Stimulated activated CD8-positive, alpha-beta memory T cell treated with anti-CD3 and anti-CD28 coated beads, Interleukin-2, amount 100 ng/mL, for 48 hours (primary cell): ENCODE data around the gene HNRNPA2B1.

Experiments used
- DNase-seq, 2 donors: peaks; one replicate each; pipeline ENCODE4 v3.0.0-alpha.2; 2020; ENCODE audit warnings: low read depth in 2 of 2

HNRNPA2B1 gene

GRCh38 chr7:26200444-26201246 is at the start of gene HNRNPA2B1:
TSS of gene HNRNPA2B1 (minus strand) at chr7:26200746. CDS start at chr7:26200577, 169 bp downstream.
- peak; percentile 90 to 96 for DNase-seq

DNA sequence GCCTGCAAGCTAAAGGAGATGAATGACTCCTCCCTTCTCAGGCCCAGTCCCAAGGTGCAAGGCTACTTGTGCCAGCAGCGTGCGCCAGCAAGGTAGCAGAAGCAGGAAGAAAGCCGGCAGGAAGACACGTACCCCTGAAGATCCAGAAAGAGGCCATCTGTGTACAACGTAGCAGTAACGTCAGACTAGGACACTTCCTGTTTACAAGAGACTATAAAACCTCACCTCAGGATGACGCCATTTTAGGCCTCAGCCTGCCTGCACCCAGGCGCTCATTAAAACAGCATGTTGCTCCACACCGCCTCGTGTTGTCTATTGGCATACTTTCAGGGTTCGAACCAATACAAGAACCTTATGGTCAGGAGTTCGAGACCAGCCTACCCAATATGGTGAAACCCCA is 49.7 kb upstream of the HNRNPA2B1 start:
- no peak for DNase-seq

GRCh38 chr7:26245150-26245549 is 44.6 kb upstream of the HNRNPA2B1 start:
- DNase-seq, result no peak

GRCh38 chr7:26238032-26238431 is 37.5 kb upstream of the HNRNPA2B1 start:
- DNase-seq, result no peak

DNA sequence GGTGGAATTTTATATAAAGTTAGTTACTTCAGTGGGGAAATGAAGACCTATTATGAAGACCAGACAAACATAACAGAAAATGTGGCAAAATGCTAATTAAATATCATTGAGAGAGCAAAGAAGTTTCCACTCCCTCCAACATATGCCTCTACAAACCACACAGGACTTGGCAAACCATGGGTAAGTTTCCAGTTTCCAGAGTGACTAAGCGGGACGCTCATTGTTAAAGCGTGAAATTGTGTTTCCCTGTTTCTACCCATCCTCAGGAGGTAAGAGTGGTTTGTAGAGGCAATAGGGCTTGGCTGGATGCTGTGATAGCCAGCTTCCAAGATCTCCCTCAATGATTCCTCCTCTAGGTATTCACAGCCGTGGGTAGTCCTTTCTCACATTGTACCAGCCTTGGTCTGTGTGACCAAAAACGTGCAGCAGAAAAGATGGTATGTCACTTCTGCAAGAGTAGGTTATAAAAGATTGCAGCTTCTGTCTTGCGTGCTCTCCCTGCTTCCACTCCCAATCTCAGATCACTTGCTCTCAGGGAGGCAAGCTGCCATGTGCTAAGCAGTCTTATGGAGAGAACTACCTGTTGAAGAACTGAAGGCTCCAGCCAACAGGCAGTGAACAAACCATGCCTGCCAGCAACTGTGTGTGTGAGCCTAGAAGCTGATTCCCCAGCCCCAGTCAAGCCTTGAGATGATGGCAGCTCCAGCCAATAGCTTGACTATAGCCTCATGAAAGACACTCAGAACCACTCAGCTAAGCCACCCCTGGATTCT is 36.7 kb upstream of the HNRNPA2B1 start:
- DNase-seq, result no peak

DNA sequence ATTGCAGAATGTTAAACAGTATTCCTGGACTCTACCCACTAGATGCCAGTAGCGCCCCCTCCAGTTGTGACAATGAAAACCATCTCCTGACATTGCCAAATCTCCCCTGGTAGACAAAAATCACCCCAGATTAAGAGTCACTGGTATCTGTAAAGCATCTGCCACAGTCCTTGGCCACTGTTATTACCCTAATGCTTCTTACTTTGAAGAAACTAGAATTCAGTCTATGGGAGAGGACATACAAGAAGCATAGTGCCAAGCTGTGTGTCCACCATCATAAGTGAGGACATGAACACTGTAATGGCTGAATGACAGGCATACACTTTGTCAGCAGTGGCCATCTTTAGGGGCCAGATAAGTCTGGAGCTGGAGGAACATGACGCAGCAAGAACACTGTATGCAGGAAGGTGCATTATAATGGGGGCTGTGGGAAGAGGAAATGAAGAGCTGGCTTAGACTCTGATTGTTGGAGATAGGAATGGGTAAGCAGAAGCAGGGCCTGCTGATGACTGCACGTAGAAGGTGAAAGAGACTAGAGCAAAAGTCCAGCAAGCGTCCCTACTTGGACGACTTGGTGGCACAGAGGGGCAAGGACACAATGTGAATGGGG is 33.5 kb upstream of the HNRNPA2B1 start:
- DNase-seq, result no peak

GRCh38 chr7:26227987-26228386 is 27.4 kb upstream of the HNRNPA2B1 start:
- DNase-seq, result no peak

- DNase-seq, result no peak
Measured at GRCh38 chr7:26224359-26224758, 23.8 kb upstream of the HNRNPA2B1 start.

- DNase-seq, result no peak
Measured at GRCh38 chr7:26216049-26216448, 15.5 kb upstream of the HNRNPA2B1 start.

DNA sequence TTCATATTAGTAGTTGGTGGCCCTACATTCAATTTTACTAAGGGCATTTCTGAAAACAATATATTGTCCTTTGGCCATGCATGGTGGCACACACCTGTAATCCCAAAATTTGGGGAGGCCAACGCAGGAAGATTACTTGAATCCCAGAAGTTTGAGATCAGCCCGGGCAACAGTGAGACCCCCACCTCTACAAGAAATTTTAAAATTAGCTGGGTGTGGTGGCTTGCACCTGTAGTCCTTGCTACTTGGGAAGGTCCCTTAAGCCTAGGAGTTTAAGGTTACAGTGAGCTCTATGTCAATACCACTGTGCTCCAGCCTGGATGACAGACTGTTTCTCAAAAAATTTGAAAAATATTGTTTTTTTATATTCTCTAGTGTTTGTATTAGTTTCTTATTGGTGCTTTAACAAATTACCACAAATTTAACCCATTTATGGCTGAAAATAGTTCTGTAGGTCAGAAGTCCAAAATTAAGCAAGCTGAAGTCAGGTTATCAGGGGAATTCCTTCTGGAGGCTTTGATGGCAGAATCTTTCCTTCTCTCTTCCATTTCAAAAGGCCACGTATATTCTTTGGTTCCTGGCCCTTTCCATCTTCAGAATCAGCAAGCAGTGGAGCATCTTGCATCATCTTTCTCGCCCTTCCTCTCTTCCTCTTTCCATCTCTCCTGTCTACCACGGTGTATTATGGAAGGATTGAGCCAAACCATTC is 13.4 kb upstream of the HNRNPA2B1 start:
- no peak for DNase-seq

- DNase-seq, result no peak
Measured at GRCh38 chr7:26212921-26213718, 12.6 kb upstream of the HNRNPA2B1 start.

DNA sequence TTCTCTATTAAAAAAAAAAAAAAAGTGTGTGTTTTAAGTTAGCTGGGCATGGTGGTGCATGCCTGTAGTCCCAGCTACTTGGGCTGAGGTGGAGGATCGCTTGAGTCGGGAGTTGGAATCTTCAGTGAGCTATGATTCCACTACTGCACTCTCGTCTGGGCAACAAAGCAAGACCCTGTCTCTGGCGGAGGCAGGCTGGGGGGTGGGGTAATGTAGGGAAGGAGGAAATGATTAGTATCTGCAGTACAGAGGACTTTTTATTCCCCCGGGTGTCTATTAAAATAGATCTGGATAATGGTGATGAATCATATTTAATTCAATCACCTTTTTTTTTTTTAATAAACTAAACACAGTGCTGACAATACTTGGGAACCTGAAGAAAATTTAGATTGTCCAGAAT is 7.5 kb upstream of the HNRNPA2B1 start:
- no peak for DNase-seq

DNA sequence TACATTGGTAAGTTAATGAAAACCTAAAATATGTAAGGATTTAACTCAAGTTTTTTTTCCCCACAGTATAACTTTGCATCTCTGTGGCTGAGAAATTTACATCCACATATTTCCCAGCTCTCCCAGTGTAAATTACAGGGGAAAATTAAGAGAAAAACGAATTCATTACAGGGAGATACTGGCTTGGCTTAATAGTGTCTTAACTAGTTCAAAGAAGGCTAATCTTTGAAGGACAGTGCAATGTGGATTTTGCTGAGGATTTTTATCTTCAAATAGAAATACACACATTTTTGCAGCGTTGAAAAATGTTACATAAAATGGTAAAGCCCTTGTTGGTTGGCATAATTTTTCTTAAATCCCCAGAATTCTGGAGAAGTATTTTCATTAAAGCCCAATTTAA is 2.5 kb upstream of the HNRNPA2B1 start:
- no peak for DNase-seq

DNA sequence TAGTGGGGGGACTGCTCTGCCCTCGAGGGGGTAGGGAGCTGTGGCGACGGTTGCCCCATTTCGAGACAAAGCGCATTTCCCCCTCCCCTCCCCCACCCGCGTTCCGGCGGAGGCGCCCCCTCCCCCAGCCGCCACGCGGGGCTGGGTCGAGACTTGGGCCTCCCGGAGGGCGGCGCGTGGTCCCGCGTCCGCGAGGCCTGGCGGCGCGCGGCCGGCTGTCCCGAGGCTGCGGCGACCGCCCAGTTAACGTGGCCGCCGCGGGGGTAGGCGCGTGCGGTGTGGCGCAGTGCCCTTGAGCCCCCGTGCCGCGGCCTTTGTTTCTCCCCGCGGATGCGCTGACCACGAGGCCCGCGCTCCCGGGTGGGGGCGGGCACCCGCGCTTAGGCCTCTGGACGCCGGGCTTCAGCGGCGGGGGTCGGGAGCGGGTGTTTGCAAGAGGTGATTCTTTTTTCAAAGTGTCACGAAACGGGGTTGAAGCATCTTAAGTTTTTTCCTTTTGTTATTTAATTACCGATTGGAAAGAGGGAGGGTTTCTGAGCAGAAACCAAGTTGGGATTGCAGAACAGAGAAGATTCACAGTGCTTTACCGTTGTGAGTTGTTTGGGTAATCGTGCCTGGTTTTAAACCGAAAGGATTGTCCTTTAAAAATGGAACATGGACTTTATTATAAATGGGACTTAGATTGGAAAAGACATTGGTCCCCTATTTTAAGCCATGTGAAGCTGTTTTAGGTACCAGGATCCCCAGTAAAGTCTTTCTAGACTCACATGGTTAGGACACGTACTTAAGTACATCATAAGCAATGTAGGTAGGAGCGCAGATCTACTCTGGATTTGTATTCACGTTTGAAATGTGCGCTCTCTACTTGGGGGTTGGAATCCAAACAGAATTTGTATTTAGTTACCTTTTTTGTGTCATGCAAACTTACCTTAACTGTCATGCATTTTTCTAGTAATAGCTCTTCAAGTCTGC is 1.8 kb upstream of the HNRNPA2B1 start:
- peak in 1 of 2 donors; percentile 48 for DNase-seq

DNA sequence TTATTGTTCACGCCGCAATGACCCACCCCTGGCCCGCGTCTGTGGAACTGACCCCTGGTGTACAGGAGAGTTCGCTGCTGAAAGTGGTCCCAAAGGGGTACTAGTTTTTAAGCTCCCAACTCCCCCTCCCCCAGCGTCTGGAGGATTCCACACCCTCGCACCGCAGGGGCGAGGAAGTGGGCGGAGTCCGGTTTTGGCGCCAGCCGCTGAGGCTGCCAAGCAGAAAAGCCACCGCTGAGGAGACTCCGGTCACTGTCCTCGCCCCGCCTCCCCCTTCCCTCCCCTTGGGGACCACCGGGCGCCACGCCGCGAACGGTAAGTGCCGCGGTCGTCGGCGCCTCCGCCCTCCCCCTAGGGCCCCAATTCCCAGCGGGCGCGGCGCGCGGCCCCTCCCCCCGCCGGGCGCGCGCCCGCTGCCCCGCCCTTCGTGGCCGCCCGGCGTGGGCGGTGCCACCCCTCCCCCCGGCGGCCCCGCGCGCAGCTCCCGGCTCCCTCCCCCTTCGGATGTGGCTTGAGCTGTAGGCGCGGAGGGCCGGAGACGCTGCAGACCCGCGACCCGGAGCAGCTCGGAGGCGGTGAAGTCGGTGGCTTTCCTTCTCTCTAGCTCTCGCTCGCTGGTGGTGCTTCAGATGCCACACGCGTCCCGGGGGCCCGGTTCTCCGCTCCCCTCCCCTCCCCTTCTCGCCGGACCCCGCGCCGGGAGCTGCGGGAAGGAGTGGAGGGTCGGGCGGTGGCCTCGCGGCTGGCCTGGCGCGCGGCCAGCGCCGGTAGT is 887 bp upstream of the HNRNPA2B1 start, which contains the start of gene CBX3:
Gene CBX3, plus strand, starts transcription at position 499 of the 772 bp plus-strand sequence. CDS start 1,254 bp downstream, outside the sequence.
- peak; percentile 92 for DNase-seq

DNA sequence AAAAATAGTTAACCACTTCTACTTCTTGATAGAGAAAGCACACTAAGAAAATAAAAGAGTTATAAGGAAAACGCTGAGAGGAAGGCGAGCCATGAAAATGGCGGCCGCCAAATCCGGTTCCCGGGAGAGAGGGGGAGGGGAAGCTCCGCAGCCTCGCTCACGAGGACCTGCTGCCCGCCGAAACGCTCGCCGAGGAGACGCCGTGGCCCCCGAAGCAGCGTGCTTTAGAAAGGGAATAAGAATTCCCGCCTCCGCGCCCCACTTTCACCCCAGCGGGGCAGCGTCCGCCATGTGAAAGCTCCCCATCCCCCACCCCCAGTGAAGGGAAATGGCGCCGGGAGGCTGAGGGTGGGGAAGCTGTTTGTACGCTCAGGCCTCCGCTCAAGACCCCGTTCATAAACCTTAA is 505 bp downstream of the HNRNPA2B1 start:
- DNase-seq, result peak; percentile 62 to 64

GRCh38 chr7:26199301-26200037 is 1.1 kb downstream of the HNRNPA2B1 start:
- DNase-seq, result peak; percentile 43 to 47

DNA sequence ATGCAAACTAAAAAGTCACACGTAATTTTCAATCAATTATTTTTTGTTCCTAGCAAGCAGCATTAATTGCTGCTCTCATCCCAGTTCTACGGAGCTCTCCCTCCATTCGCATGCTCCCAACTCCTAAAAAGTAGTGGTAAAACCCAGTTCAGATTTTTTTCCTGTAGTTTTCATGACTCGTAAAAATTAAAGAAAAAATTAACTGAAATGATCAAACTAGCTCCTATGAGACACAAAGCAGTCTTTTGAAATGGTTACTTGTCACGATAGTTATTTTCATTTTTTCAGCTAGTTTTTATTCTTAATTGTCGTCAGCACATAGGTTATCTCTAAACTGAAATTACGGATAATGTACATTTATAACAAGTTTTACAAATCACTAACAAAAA is 1.8 kb downstream of the HNRNPA2B1 start:
- DNase-seq, result no peak
